ENCODE measurements around the gene IL12A.

DNA sequence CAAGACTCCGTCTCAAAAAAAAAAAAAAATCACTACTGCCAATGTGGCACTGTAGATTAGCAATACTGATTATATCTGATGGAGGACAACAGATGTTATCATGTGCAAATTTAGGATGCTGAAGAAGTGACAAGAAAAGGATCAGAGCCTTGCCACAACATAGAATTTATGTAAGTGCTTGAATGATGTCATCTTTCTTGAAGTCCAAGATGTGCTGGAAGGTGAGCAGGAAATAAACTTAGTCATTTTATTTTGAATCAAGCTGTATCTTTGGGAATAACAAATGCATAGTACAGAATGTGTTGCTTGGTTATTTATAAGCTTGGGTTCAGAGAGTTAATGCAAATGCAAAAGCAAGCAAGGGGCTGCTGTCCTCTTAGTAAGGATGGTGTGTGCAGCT lies 47.1 kb downstream of the IL12A start:
- TF ChIP-seq, protein P1, sequence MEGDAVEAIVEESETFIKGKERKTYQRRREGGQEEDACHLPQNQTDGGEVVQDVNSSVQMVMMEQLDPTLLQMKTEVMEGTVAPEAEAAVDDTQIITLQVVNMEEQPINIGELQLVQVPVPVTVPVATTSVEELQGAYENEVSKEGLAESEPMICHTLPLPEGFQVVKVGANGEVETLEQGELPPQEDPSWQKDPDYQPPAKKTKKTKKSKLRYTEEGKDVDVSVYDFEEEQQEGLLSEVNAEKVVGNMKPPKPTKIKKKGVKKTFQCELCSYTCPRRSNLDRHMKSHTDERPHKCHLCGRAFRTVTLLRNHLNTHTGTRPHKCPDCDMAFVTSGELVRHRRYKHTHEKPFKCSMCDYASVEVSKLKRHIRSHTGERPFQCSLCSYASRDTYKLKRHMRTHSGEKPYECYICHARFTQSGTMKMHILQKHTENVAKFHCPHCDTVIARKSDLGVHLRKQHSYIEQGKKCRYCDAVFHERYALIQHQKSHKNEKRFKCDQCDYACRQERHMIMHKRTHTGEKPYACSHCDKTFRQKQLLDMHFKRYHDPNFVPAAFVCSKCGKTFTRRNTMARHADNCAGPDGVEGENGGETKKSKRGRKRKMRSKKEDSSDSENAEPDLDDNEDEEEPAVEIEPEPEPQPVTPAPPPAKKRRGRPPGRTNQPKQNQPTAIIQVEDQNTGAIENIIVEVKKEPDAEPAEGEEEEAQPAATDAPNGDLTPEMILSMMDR (IDR thresholded peaks at IDR 0.05; ENCODE audit: poor library complexity, severe bottlenecking), result no peak
- no peak for TF ChIP-seq MXI1 (conservative IDR thresholded peaks at IDR 0.05; ENCODE audit: poor library complexity, severe bottlenecking)
- no peak for TF ChIP-seq SMC3 (conservative IDR thresholded peaks at IDR 0.05; ENCODE audit: poor library complexity)
- no peak for TF ChIP-seq EZH2 (IDR thresholded peaks at IDR 0.05; ENCODE audit: borderline replicate concordance, insufficient read depth, low read length, poor library complexity, severe bottlenecking)
- TF ChIP-seq TAF1 (IDR thresholded peaks at IDR 0.05; ENCODE audit: low read depth), result no peak
- no peak for TF ChIP-seq RAD21 (conservative IDR thresholded peaks at IDR 0.05)

All from neural cell (in vitro differentiated cells).